HepG2 (cell line): ENCODE data around the gene TIMP3. TPM values are rescaled to one million over a fixed set of nuclear protein-coding genes. Genes with fewer than 3 reads are reported as not detected.

Source experiments
- ATAC-seq: fragments of 200-7000 bp; cut with Tn5 transposase; 3 replicates; pipeline ENCODE4 v1.9.1; 2020; ENCODE audit warnings: mild to moderate bottlenecking, moderate library complexity
- BruUV-seq: library from RNA; stranded (reverse); fragments of 400-500 nt; replicated peaks from 2 replicates; lab custom pipeline; 2021; lab: Mats Ljungman, UMichigan
- CTCF ChIA-PET: fragments of 300-600 bp; formaldehyde crosslinking; extraction: SDS; loops from one replicate; lab custom pipeline; 2021; ENCODE audit warnings: low total read pairs, inconsistent platforms, low intra/inter-chr PET ratio; lab: Yijun Ruan, JAX
- POLR2A ChIA-PET: fragments of 350-600 bp; sonication (Branson Sonifier 250); formaldehyde crosslinking; loops from one replicate; lab custom pipeline; 2020; ENCODE audit warnings: antibody characterized with exemption, inconsistent platforms; lab: Yijun Ruan, JAX
- DNase-seq: peaks from one replicate; pipeline ENCODE4 v3.0.0-alpha.2; 2015; ENCODE audit warnings: low spot score
- FAIRE-seq: peaks from 3 replicates; lab custom pipeline; 2011; peaks lifted over from hg19 to GRCh38; lab: Jason Lieb, UNC
- H2AFZ ChIP-seq: one replicate; pipeline ENCODE4 v1.6.1; 2011; ENCODE audit warnings: low read length, inconsistent platforms
- H3K27ac ChIP-seq: fragments of 300-600 bp; 3 replicates; pipeline ENCODE4 v1.8.0; 2011; ENCODE audit warnings: mixed run types, mild to moderate bottlenecking, mixed read lengths, low read length, inconsistent platforms; ENCODE audit not compliant: insufficient read depth; ENCODE audit errors: extremely low read length
- H3K27me3 ChIP-seq, 2 experiments: fragments of 200-600 bp in 1 of 2; 2 replicates in 1 of 2; 3 replicates in 1 of 2; pipeline versions ENCODE4 v1.6.0 to v1.8.0; 2011; ENCODE audit warnings: low read length in 2 of 2, mild to moderate bottlenecking in 2 of 2, moderate library complexity in 2 of 2, inconsistent platforms in 1 of 2; ENCODE audit not compliant: insufficient read depth in 2 of 2, control insufficient read depth in 1 of 2
- H3K36me3 ChIP-seq, 2 experiments: fragments of 200-600 bp in 1 of 2; replicated peaks in 1 of 2; 2 replicates in 1 of 2; 3 replicates in 1 of 2; pipeline versions ENCODE4 v1.5.1 to v1.8.0; 2011; ENCODE audit warnings: low read length in 2 of 2, inconsistent platforms in 1 of 2; ENCODE audit not compliant: insufficient read depth in 2 of 2, control insufficient read depth in 1 of 2
- H3K4me1 ChIP-seq: 2 replicates; pipeline ENCODE4 v1.5.1; 2012; ENCODE audit warnings: low read length, inconsistent platforms; ENCODE audit not compliant: insufficient read depth
- H3K4me2 ChIP-seq: 2 replicates; pipeline ENCODE4 v1.6.0; 2011; ENCODE audit warnings: low read depth, low read length, inconsistent platforms
- H3K4me3 ChIP-seq, 3 experiments: fragments of 200-600 bp in 1 of 3; sonication (generic), shearing (Covaris generic) in 1 of 3; replicated peaks in 1 of 3; 2 replicates each; pipeline ENCODE4 v1.5.1; 2011 to 2016; ENCODE audit warnings: low read length in 3 of 3, inconsistent platforms in 2 of 3, low read depth in 2 of 3, mild to moderate bottlenecking in 2 of 3, control low read depth in 1 of 3, mixed read lengths in 1 of 3; ENCODE audit not compliant: insufficient read depth in 1 of 3
- H3K79me2 ChIP-seq: one replicate; pipeline ENCODE4 v1.6.1; 2011; ENCODE audit warnings: low read length, inconsistent platforms; ENCODE audit not compliant: insufficient read depth
- H3K9ac ChIP-seq: 2 replicates; pipeline ENCODE4 v1.6.0; 2011; ENCODE audit warnings: mild to moderate bottlenecking, low read depth, low read length, inconsistent platforms; ENCODE audit not compliant: insufficient read depth
- H3K9me3 ChIP-seq: 2 replicates; pipeline ENCODE4 v1.5.1; 2012; ENCODE audit warnings: mild to moderate bottlenecking, low read length
- H4K20me1 ChIP-seq: 2 replicates; pipeline ENCODE4 v1.6.0; 2011; ENCODE audit warnings: inconsistent platforms, mild to moderate bottlenecking, low read length, moderate library complexity; ENCODE audit not compliant: insufficient read depth
- DMAP1 ChIP-seq: IDR thresholded peaks from 2 replicates; pipeline ENCODE4 v1.6.1; 2016
- FOSL2 ChIP-seq: sonication (generic); formaldehyde crosslinking; IDR thresholded peaks from 2 replicates; pipeline ENCODE4 v1.4.0; 2020; ENCODE audit warnings: missing genetic modification reagents
- RFXANK ChIP-seq: IDR thresholded peaks from 2 replicates; pipeline ENCODE4 v1.6.1; 2016
- STAG1 ChIP-seq: sonication (generic); formaldehyde crosslinking; IDR thresholded peaks from 2 replicates; pipeline ENCODE4 v1.4.0; 2020; ENCODE audit warnings: missing genetic modification reagents
- TOPORS ChIP-seq: sonication (generic); formaldehyde crosslinking; IDR thresholded peaks from 2 replicates; pipeline ENCODE4 v1.8.0; 2023; ENCODE audit warnings: mild to moderate bottlenecking, missing genetic modification reagents
- WGBS: methylation state at CpG from one replicate; pipeline ENCODE4 v1.1.6; 2017; ENCODE audit warnings: low lambda C conversion rate; 5-methylcytosine and 5-hydroxymethylcytosine counted together
- in situ Hi-C: cut with HindIII; loops from 2 replicates; pipeline ENCODE4 v1.10.0; 2017; ENCODE audit warnings: low pct_unique_long_range_greater_than_20kb; ENCODE audit not compliant: extremely low pct_ligation_motif_present
- intact Hi-C: fragments of 100-400 bp; cut with micrococcal nuclease; formaldehyde crosslinking; loops from one replicate; pipeline ENCODE4 v1.10.0; 2022; ENCODE audit not compliant: unreplicated experiment
- polyA plus RNA-seq, 8 experiments: library from polyadenylated mRNA; depleted of rRNA in 3 of 8; stranded (reverse) in 7 of 8; unstranded in 1 of 8; fragments of >200 nt; fragmentation: Illumina TruSeq in 4 of 8; extraction: Trizol in 4 of 8; gene quantifications; 2 replicates each; pipeline versions ENCODE4 v1.2.1 to v1.2.3, GENCODE V29; 2011 to 2016; ENCODE audit warnings: low read depth in 4 of 8, missing spikeins in 1 of 8, mixed read lengths in 1 of 8; ENCODE audit not compliant: insufficient read depth in 1 of 8
- total RNA-seq, 5 experiments: library from RNA; depleted of rRNA; stranded (reverse); fragments of >200 nt; fragmentation: Illumina TruSeq; extraction: Trizol; gene quantifications; 2 replicates each; pipeline ENCODE4 v1.2.3, GENCODE V29; 2016; ENCODE audit warnings: low read depth in 1 of 5
- TF ChIP-seq, protein P1 (sequence below): IDR thresholded peaks from 2 replicates; pipeline ENCODE4 v1.4.0; 2020; ENCODE audit warnings: mild to moderate bottlenecking, missing genetic modification reagents

Gene TIMP3
- total and polyA plus RNA-seq, 2 of the 13 experiments (the other 11 are each of a cell fraction or from before 2014, with no cell fraction given): 57.3 to 86.6 TPM

DNA sequence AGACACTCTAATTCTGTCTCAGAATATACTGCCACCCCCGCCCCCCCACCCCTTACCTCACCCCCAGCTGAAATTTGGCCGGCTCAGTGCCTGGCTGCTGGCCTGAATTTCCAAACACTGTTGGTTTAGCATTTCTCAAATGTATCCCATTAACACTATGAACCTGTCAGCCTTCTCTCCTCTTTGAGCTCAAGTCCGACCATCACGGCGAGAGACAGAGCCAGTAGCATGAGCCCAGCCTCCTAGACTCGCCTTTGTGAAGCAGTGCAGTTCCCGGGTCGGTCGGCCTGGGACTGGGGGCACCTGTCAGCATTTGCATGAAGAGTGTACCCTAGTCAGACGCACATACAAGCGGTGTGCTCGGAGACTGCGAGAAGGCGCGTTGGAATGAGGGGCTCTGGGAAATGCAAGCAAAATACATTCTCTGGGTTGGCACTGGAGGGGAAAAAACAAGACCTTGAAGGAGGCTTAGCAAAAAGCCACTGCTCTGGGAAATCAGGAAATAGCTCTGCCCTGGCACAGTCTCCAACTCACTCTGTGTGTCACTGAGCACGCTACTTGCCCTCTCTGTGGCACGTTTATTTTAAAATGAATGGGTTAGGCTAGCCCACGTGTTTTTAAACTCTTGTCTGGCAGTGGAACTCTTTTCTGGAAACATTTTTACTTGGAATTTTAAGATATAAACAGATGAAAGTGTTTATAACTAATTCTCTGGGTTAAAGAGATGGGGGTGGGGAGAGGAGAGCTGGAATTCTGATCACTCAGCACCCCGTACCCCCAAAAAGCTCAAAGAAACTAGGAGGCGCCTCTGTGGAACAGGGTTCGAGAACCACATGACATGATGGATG is 108.3 kb downstream of the TIMP3 start:
- no TSS peak for BruUV-seq
- no peaks in the 10 kb centered on the region for H3K9me3 ChIP-seq
- WGBS: 94% methylated on average over 20 of the region's 21 CpGs
- H3K27me3 ChIP-seq: no peaks in the 10 kb centered on the region
- no peak overlapping the region for H3K4me3 ChIP-seq
- FAIRE-seq: no peak
- no peak overlapping the region for H3K27ac ChIP-seq
- DNase-seq: no peak
- H3K4me1 ChIP-seq: no peaks in the 10 kb centered on the region
- no peaks in the 10 kb centered on the region for H3K36me3 ChIP-seq
- no peak overlapping the region for H3K4me2 ChIP-seq
- TF ChIP-seq DMAP1 (CRISPR knock-in tag): no peak
- TF ChIP-seq FOSL2 (CRISPR knock-in tag): no peak
- TF ChIP-seq, protein P1, sequence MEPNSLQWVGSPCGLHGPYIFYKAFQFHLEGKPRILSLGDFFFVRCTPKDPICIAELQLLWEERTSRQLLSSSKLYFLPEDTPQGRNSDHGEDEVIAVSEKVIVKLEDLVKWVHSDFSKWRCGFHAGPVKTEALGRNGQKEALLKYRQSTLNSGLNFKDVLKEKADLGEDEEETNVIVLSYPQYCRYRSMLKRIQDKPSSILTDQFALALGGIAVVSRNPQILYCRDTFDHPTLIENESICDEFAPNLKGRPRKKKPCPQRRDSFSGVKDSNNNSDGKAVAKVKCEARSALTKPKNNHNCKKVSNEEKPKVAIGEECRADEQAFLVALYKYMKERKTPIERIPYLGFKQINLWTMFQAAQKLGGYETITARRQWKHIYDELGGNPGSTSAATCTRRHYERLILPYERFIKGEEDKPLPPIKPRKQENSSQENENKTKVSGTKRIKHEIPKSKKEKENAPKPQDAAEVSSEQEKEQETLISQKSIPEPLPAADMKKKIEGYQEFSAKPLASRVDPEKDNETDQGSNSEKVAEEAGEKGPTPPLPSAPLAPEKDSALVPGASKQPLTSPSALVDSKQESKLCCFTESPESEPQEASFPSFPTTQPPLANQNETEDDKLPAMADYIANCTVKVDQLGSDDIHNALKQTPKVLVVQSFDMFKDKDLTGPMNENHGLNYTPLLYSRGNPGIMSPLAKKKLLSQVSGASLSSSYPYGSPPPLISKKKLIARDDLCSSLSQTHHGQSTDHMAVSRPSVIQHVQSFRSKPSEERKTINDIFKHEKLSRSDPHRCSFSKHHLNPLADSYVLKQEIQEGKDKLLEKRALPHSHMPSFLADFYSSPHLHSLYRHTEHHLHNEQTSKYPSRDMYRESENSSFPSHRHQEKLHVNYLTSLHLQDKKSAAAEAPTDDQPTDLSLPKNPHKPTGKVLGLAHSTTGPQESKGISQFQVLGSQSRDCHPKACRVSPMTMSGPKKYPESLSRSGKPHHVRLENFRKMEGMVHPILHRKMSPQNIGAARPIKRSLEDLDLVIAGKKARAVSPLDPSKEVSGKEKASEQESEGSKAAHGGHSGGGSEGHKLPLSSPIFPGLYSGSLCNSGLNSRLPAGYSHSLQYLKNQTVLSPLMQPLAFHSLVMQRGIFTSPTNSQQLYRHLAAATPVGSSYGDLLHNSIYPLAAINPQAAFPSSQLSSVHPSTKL (CRISPR knock-in tag): no peak
- TF ChIP-seq TOPORS (CRISPR knock-in tag): no peak
- TF ChIP-seq RFXANK (CRISPR knock-in tag): no peak
- no peak for TF ChIP-seq STAG1 (CRISPR knock-in tag)
- in situ Hi-C loops: no loop called here
- H3K9ac ChIP-seq: no peak overlapping the region
- intact Hi-C loops: no loop called here
- H2AFZ ChIP-seq: no peak overlapping the region
- ChIA-PET CTCF (no interaction called here), POLR2A (no interaction called here)
- H3K79me2 ChIP-seq: no peaks in the 10 kb centered on the region
- no peak for ATAC-seq
- no peaks in the 10 kb centered on the region for H4K20me1 ChIP-seq
